DND-41 (cell line): ENCODE data around the gene DCAF8.
A peak's percentile ranks its signal among the peaks of the same experiment; 100 is the strongest.

Source experiments
- CTCF ChIP-seq: IDR thresholded peaks from 2 replicates; pipeline ENCODE4 v1.5.1; 2012; ENCODE audit warnings: borderline replicate concordance, low read length, moderate library complexity, mild to moderate bottlenecking; ENCODE audit not compliant: poor library complexity, severe bottlenecking; ENCODE audit errors: extremely low read depth
- EZH2 ChIP-seq: IDR thresholded peaks from 3 replicates; pipeline ENCODE4 v1.6.1; 2012; ENCODE audit warnings: borderline replicate concordance, low read depth, mild to moderate bottlenecking, moderate library complexity, low read length, inconsistent platforms; ENCODE audit not compliant: severe bottlenecking

- no peak for TF ChIP-seq EZH2
- TF ChIP-seq CTCF, result peak; percentile 24
Observed at GRCh38 chr1:160219062-160219929, 43.1 kb downstream of the DCAF8 start.
